Esophagus squamous epithelium (tissue), 5 donors: ENCODE results near the gene DHRS7. TPM values are rescaled to one million over a fixed set of nuclear protein-coding genes. Genes with fewer than 3 reads are reported as not detected.

Experiments
- DNase-seq: peaks from one replicate; lab custom pipeline; 2025; lab: John Stamatoyannopoulos, UW
- H3K27ac ChIP-seq, 4 donors: fragments of 200-600 bp; sonication (generic); one replicate each; pipeline ENCODE4 v1.5.1; 2016 to 2019; ENCODE audit warnings: mild to moderate bottlenecking in 1 of 4
- H3K27me3 ChIP-seq, 4 donors: fragments of 200-600 bp; sonication (generic); 1 replicate in 3 of 4; 2 replicates in 1 of 4; pipeline versions ENCODE4 v1.5.1 to v1.6.0; 2017 to 2021; ENCODE audit warnings: antibody characterized with exemption in 1 of 4
- H3K36me3 ChIP-seq, 3 donors: fragments of 200-600 bp; sonication (generic); one replicate each; pipeline ENCODE4 v1.5.1; 2016 to 2019
- H3K4me1 ChIP-seq, 3 donors: fragments of 200-600 bp; sonication (generic); one replicate each; pipeline ENCODE4 v1.5.1; 2017 to 2019
- H3K4me3 ChIP-seq, 4 donors: fragments of 200-600 bp; sonication (generic); 1 replicate in 3 of 4; 2 replicates in 1 of 4; pipeline ENCODE4 v1.5.1; 2016 to 2019; ENCODE audit warnings: mild to moderate bottlenecking in 2 of 4, moderate library complexity in 1 of 4
- H3K9me3 ChIP-seq, 3 donors: fragments of 200-600 bp; sonication (generic); one replicate each; pipeline ENCODE4 v1.5.1; 2016 to 2019
- POLR2A ChIP-seq, 4 donors: fragments of 450-650 bp; IDR thresholded peaks; one replicate each; pipeline ENCODE4 v1.6.1; 2017; ENCODE audit warnings: antibody characterized with exemption in 4 of 4, mild to moderate bottlenecking in 4 of 4, moderate library complexity in 3 of 4
- WGBS, 2 donors: methylation state at CpG; one replicate each; pipeline ENCODE4 v1.1.5; 2018; 5-methylcytosine and 5-hydroxymethylcytosine counted together
- intact Hi-C: fragments of 100-400 bp; cut with DNase I; formaldehyde crosslinking; loops from one replicate; pipeline ENCODE4 v1.15.0; 2022
- total RNA-seq, 4 donors: library from RNA; depleted of rRNA; stranded (reverse); fragments of >200 nt; gene quantifications; one replicate each; pipeline ENCODE4 v1.1.0, GENCODE V29; 2016
- TF ChIP-seq, protein P1 (sequence below), 6 experiments: fragments of 450-650 bp in 4 of 6; fragments of 200-600 bp in 2 of 6; sonication (generic) in 2 of 6; IDR thresholded peaks; one replicate each; pipeline ENCODE4 v1.5.1; 2016 to 2019; ENCODE audit warnings: antibody characterized with exemption in 6 of 6, mild to moderate bottlenecking in 4 of 6, moderate library complexity in 4 of 6
- donor health status: DM: yes; HTN: yes; CAD: no.

The DHRS7 gene
- total RNA-seq, 4 donors from 2014 or later = 43.1 to 82.0 (median 60.1) TPM

GRCh38 chr14:60211153-60211552 is 46.0 kb upstream of the DHRS7 start:
- no peaks in the 10 kb centered on the region for H3K9me3 ChIP-seq
- TF ChIP-seq POLR2A (IDR thresholded peaks at IDR 0.05) = no peak
- TF ChIP-seq, protein P1, sequence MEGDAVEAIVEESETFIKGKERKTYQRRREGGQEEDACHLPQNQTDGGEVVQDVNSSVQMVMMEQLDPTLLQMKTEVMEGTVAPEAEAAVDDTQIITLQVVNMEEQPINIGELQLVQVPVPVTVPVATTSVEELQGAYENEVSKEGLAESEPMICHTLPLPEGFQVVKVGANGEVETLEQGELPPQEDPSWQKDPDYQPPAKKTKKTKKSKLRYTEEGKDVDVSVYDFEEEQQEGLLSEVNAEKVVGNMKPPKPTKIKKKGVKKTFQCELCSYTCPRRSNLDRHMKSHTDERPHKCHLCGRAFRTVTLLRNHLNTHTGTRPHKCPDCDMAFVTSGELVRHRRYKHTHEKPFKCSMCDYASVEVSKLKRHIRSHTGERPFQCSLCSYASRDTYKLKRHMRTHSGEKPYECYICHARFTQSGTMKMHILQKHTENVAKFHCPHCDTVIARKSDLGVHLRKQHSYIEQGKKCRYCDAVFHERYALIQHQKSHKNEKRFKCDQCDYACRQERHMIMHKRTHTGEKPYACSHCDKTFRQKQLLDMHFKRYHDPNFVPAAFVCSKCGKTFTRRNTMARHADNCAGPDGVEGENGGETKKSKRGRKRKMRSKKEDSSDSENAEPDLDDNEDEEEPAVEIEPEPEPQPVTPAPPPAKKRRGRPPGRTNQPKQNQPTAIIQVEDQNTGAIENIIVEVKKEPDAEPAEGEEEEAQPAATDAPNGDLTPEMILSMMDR (IDR thresholded peaks at IDR 0.05) = no peak
- no peak overlapping the region for H3K27ac ChIP-seq
- no peaks in the 10 kb centered on the region for H3K36me3 ChIP-seq
- intact Hi-C loops = no loop called here
- no peaks in the 10 kb centered on the region for H3K4me1 ChIP-seq
- H3K27me3 ChIP-seq = no peaks in the 10 kb centered on the region
- 78 to 85% methylated on average over 3 of the region's 3 CpGs for WGBS, 2 donors
- DNase-seq = no peak
- no peak overlapping the region for H3K4me3 ChIP-seq

DNA sequence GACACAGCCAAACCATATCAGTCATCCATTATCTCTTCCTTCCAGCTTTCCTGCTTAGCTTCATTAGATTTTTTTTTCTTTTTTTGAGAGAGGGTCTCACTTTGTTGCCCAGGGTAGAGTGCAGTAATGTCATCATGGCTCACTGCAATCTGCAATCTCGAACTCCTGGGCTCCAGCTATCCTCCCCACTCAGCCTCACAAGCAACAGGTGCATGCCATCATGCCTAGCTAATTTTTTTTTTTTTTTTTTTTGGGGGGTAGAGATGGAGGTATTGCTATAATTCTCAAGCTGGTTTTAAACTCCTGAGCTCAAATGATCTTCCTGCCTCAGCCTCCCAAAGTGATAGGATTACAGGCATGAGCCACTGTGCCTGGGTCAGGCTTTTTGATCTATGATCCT is 45.5 kb upstream of the DHRS7 start:
- DNase-seq = no peak
- H3K27ac ChIP-seq = no peak overlapping the region
- H3K36me3 ChIP-seq = no peaks in the 10 kb centered on the region
- H3K9me3 ChIP-seq = no peaks in the 10 kb centered on the region
- intact Hi-C loops = no loop called here
- TF ChIP-seq, protein P1 (IDR thresholded peaks at IDR 0.05) = no peak
- TF ChIP-seq POLR2A (IDR thresholded peaks at IDR 0.05) = no peak
- no peak overlapping the region for H3K4me3 ChIP-seq
- 57 to 58% methylated on average over 1 of the region's 1 CpG for whole genome bisulfite sequencing, 2 donors
- no peaks in the 10 kb centered on the region for H3K4me1 ChIP-seq
- no peaks in the 10 kb centered on the region for H3K27me3 ChIP-seq

GRCh38 chr14:60206837-60207533 is 41.8 kb upstream of the DHRS7 start:
- peaks cover 0 to 5% (median 0%) of the 10 kb centered on the region in 3 donors for H3K4me1 ChIP-seq
- H3K36me3 ChIP-seq = no peaks in the 10 kb centered on the region
- DNase-seq = no peak
- TF ChIP-seq, protein P1 (IDR thresholded peaks at IDR 0.05) = no peak
- TF ChIP-seq POLR2A (IDR thresholded peaks at IDR 0.05) = no peak
- 68 to 77% methylated on average over 6 of the region's 6 CpGs for WGBS, 2 donors
- intact Hi-C loops = no loop called here
- no peaks in the 10 kb centered on the region for H3K27me3 ChIP-seq
- no peak overlapping the region for H3K27ac ChIP-seq
- no peak overlapping the region for H3K4me3 ChIP-seq
- no peaks in the 10 kb centered on the region for H3K9me3 ChIP-seq

- no peaks in the 10 kb centered on the region for H3K27me3 ChIP-seq
- WGBS, 2 donors = 69 to 71% methylated on average over 7 of the region's 7 CpGs
- intact Hi-C loops = no loop called here
Observed at GRCh38 chr14:60206249-60206670, 41.1 kb upstream of the DHRS7 start.

More at GRCh38 chr14:60206249-60206670, 41.1 kb upstream of the DHRS7 start:
- Histone ChIP-seq H3K9me3 (no peaks in the 10 kb centered on the region), H3K4me3 (no peak overlapping the region), H3K27ac (no peak overlapping the region), H3K36me3 (no peaks in the 10 kb centered on the region), H3K4me1 (peaks cover 0 to 5% (median 0%) of the 10 kb centered on the region in 3 donors)
- DNase-seq = no peak
- TF ChIP-seq, protein P1 (IDR thresholded peaks at IDR 0.05) = no peak
- no peak for TF ChIP-seq POLR2A (IDR thresholded peaks at IDR 0.05)
